HG03520 (cell line): ENCODE data around the gene STAG1.
"Not testable (repeated sequence)": the region's sequence is repeated elsewhere in the genome, so short reads cannot be mapped to it uniquely, and the experiment has no call there.

Experiments
- ATAC-seq: cut with Tn5 transposase; IDR thresholded peaks from one replicate; pipeline ENCODE4 v1.9.1; 2021; ENCODE audit warnings: mild to moderate bottlenecking, moderate library complexity; ENCODE audit not compliant: unreplicated experiment

The STAG1 gene

GRCh38 chr3:136518102-136518501 is 234.1 kb downstream of the STAG1 start:
- ATAC-seq = no peak

GRCh38 chr3:136516656-136517055 is 235.5 kb downstream of the STAG1 start:
- ATAC-seq = no peak

GRCh38 chr3:136516095-136516494 is 236.1 kb downstream of the STAG1 start:
- no peak for ATAC-seq

- ATAC-seq = not testable (repeated sequence)
Observed at GRCh38 chr3:136514533-136514932, 237.6 kb downstream of the STAG1 start.

GRCh38 chr3:136513367-136513766 is 238.8 kb downstream of the STAG1 start:
- no peak for ATAC-seq

GRCh38 chr3:136512381-136512780 is 239.8 kb downstream of the STAG1 start:
- ATAC-seq = no peak

GRCh38 chr3:136505676-136506075 is 246.5 kb downstream of the STAG1 start:
- ATAC-seq = no peak

GRCh38 chr3:136503056-136503455 is 249.1 kb downstream of the STAG1 start:
- no peak for ATAC-seq

GRCh38 chr3:136498919-136499447 is 253.2 kb downstream of the STAG1 start:
- no peak for ATAC-seq

GRCh38 chr3:136495213-136495612 is 257.0 kb downstream of the STAG1 start:
- no peak for ATAC-seq

- no peak for ATAC-seq
Observed at GRCh38 chr3:136490646-136491405, 261.4 kb downstream of the STAG1 start.

- no peak for ATAC-seq
Observed at GRCh38 chr3:136485777-136486176, 266.4 kb downstream of the STAG1 start.

- no peak for ATAC-seq
Observed at GRCh38 chr3:136476280-136476679, 275.9 kb downstream of the STAG1 start.

- not testable (repeated sequence) for ATAC-seq
Observed at GRCh38 chr3:136474876-136475275, 277.3 kb downstream of the STAG1 start.

GRCh38 chr3:136473716-136474326 is 278.4 kb downstream of the STAG1 start:
- no peak for ATAC-seq

GRCh38 chr3:136465296-136465695 is 286.9 kb downstream of the STAG1 start:
- no peak for ATAC-seq

- no peak for ATAC-seq
Observed at GRCh38 chr3:136464502-136464901, 287.7 kb downstream of the STAG1 start.

- ATAC-seq = no peak
Observed at GRCh38 chr3:136463170-136463569, 289.0 kb downstream of the STAG1 start.

GRCh38 chr3:136457793-136458192 is 294.4 kb downstream of the STAG1 start:
- no peak for ATAC-seq

GRCh38 chr3:136456196-136456595 is 296.0 kb downstream of the STAG1 start:
- no peak for ATAC-seq

- ATAC-seq = no peak
Observed at GRCh38 chr3:136444581-136444980, 307.6 kb downstream of the STAG1 start.

GRCh38 chr3:136437043-136437442 is 315.1 kb downstream of the STAG1 start:
- no peak for ATAC-seq
